ENCODE results near the gene FFAR1. TPM values are rescaled to one million over a fixed set of nuclear protein-coding genes. Genes with fewer than 3 reads are reported as not detected.

The FFAR1 gene
- total RNA-seq, 4 donors from 2014 or later: not detected

GRCh38 chr19:35330475-35330874 lies 17.2 kb upstream of the FFAR1 start:
- Histone ChIP-seq H3K9me3 (no peaks in the 10 kb centered on the region), H3K4me1 (no peaks in the 10 kb centered on the region), H3K36me3 (no peaks in the 10 kb centered on the region), H3K27ac (no peak overlapping the region), H3K27me3 (peaks cover 22% of the 10 kb centered on the region), H3K4me3 (no peak overlapping the region)
- TF ChIP-seq CTCF (IDR thresholded peaks at IDR 0.05): no peak
- no peak for TF ChIP-seq EP300 (IDR thresholded peaks at IDR 0.05)
- no peak for TF ChIP-seq POLR2A (IDR thresholded peaks at IDR 0.05)
- TF ChIP-seq POLR2AphosphoS5 (IDR thresholded peaks at IDR 0.05): no peak
- DNase-seq (ENCODE audit: low spot score in 2 of 2): no peak
- 66% methylated on average over 7 of the region's 7 CpGs for WGBS

GRCh38 chr19:35331551-35332214 lies 16.0 kb upstream of the FFAR1 start:
- no peak for DNase-seq (ENCODE audit: low spot score in 2 of 2)
- H3K4me3 ChIP-seq: no peak overlapping the region
- H3K27me3 ChIP-seq: peaks cover 22% of the 10 kb centered on the region
- H3K27ac ChIP-seq: no peak overlapping the region
- 79% methylated on average over 14 of the region's 14 CpGs for WGBS
- no peak for TF ChIP-seq POLR2A (IDR thresholded peaks at IDR 0.05)
- no peak for TF ChIP-seq CTCF (IDR thresholded peaks at IDR 0.05)
- no peak for TF ChIP-seq EP300 (IDR thresholded peaks at IDR 0.05)
- TF ChIP-seq POLR2AphosphoS5 (IDR thresholded peaks at IDR 0.05): no peak
- no peaks in the 10 kb centered on the region for H3K9me3 ChIP-seq
- H3K36me3 ChIP-seq: no peaks in the 10 kb centered on the region
- H3K4me1 ChIP-seq: no peaks in the 10 kb centered on the region

GRCh38 chr19:35332817-35333216 lies 14.9 kb upstream of the FFAR1 start:
- Histone ChIP-seq H3K36me3 (no peaks in the 10 kb centered on the region), H3K4me3 (no peak overlapping the region), H3K27me3 (peaks cover 25% of the 10 kb centered on the region), H3K4me1 (no peaks in the 10 kb centered on the region), H3K9me3 (no peaks in the 10 kb centered on the region), H3K27ac (no peak overlapping the region)
- no peak for DNase-seq (ENCODE audit: low spot score in 2 of 2)
- WGBS: 69% methylated on average over 12 of the region's 12 CpGs
- TF ChIP-seq POLR2AphosphoS5 (IDR thresholded peaks at IDR 0.05) (no peak), EP300 (IDR thresholded peaks at IDR 0.05) (no peak), POLR2A (IDR thresholded peaks at IDR 0.05) (no peak), CTCF (IDR thresholded peaks at IDR 0.05) (no peak)

GRCh38 chr19:35334144-35334753 lies 13.5 kb upstream of the FFAR1 start:
- 89% methylated on average over 10 of the region's 10 CpGs for WGBS

More at GRCh38 chr19:35334144-35334753, 13.5 kb upstream of the FFAR1 start:
- DNase-seq (ENCODE audit: low spot score in 2 of 2): no peak
- Histone ChIP-seq H3K4me3 (no peak overlapping the region), H3K36me3 (no peaks in the 10 kb centered on the region), H3K27ac (no peak overlapping the region), H3K9me3 (no peaks in the 10 kb centered on the region), H3K4me1 (no peaks in the 10 kb centered on the region), H3K27me3 (peaks cover 25% of the 10 kb centered on the region)
- no peak for TF ChIP-seq CTCF (IDR thresholded peaks at IDR 0.05)
- TF ChIP-seq POLR2AphosphoS5 (IDR thresholded peaks at IDR 0.05): no peak
- TF ChIP-seq EP300 (IDR thresholded peaks at IDR 0.05): no peak
- no peak for TF ChIP-seq POLR2A (IDR thresholded peaks at IDR 0.05)
